ENCODE measurements around the gene DIRAS1.

DNA sequence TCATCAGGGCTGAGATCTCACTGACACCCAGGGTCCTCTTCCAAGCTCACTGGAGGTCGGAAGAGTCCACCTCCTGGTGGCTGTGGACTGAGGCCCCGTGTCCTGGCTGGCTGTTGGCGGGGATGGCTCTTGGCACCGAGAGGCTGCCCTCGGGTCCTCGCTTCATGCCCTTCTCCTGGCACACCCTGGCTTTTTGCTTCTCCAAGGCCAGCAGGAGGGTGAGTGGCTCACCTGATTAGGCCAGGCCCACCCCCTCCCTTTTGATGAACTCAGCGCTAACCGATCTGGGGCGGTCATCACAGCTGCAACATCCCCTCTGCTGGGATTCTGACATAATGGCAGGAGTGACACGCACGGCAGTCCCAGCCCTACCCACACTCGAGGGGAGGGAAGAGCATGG lies 14.2 kb upstream of the DIRAS1 start:
- TF ChIP-seq, protein P1, sequence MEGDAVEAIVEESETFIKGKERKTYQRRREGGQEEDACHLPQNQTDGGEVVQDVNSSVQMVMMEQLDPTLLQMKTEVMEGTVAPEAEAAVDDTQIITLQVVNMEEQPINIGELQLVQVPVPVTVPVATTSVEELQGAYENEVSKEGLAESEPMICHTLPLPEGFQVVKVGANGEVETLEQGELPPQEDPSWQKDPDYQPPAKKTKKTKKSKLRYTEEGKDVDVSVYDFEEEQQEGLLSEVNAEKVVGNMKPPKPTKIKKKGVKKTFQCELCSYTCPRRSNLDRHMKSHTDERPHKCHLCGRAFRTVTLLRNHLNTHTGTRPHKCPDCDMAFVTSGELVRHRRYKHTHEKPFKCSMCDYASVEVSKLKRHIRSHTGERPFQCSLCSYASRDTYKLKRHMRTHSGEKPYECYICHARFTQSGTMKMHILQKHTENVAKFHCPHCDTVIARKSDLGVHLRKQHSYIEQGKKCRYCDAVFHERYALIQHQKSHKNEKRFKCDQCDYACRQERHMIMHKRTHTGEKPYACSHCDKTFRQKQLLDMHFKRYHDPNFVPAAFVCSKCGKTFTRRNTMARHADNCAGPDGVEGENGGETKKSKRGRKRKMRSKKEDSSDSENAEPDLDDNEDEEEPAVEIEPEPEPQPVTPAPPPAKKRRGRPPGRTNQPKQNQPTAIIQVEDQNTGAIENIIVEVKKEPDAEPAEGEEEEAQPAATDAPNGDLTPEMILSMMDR (IDR thresholded peaks at IDR 0.05) = no peak
- no peak for TF ChIP-seq SIN3A (IDR thresholded peaks at IDR 0.05; ENCODE audit: borderline replicate concordance, insufficient read depth, low read depth, low read length)
- TF ChIP-seq POLR2AphosphoS5 (IDR thresholded peaks at IDR 0.05; ENCODE audit: low read depth, low read length) = no peak
- TF ChIP-seq, protein P2, sequence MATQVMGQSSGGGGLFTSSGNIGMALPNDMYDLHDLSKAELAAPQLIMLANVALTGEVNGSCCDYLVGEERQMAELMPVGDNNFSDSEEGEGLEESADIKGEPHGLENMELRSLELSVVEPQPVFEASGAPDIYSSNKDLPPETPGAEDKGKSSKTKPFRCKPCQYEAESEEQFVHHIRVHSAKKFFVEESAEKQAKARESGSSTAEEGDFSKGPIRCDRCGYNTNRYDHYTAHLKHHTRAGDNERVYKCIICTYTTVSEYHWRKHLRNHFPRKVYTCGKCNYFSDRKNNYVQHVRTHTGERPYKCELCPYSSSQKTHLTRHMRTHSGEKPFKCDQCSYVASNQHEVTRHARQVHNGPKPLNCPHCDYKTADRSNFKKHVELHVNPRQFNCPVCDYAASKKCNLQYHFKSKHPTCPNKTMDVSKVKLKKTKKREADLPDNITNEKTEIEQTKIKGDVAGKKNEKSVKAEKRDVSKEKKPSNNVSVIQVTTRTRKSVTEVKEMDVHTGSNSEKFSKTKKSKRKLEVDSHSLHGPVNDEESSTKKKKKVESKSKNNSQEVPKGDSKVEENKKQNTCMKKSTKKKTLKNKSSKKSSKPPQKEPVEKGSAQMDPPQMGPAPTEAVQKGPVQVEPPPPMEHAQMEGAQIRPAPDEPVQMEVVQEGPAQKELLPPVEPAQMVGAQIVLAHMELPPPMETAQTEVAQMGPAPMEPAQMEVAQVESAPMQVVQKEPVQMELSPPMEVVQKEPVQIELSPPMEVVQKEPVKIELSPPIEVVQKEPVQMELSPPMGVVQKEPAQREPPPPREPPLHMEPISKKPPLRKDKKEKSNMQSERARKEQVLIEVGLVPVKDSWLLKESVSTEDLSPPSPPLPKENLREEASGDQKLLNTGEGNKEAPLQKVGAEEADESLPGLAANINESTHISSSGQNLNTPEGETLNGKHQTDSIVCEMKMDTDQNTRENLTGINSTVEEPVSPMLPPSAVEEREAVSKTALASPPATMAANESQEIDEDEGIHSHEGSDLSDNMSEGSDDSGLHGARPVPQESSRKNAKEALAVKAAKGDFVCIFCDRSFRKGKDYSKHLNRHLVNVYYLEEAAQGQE (IDR thresholded peaks at IDR 0.05; ENCODE audit: insufficient read depth in 1 of 2, low read depth in 2 of 2, low read length in 1 of 2) = no peak
- no peak for TF ChIP-seq TCF7L2 (IDR thresholded peaks at IDR 0.05; ENCODE audit: low read depth, low read length)

Measured in Panc1 (cell line).